ENCODE results near the gene PLCG1. TPM values are rescaled to one million over a fixed set of nuclear protein-coding genes. Genes with fewer than 3 reads are reported as not detected.

The PLCG1 gene
- total and polyA plus RNA-seq, 4 donors = 2.0 to 30.4 (median 16.1) TPM

GRCh38 chr20:41225091-41225490 lies 87.7 kb downstream of the PLCG1 start (continued):
- no peak for TF ChIP-seq REST (IDR thresholded peaks at IDR 0.05)
- no peak for TF ChIP-seq HNF4A (conservative IDR thresholded peaks at IDR 0.05)
- no peak for TF ChIP-seq YY1 (IDR thresholded peaks at IDR 0.05)
- TF ChIP-seq EGR1 (IDR thresholded peaks at IDR 0.05; ENCODE audit: low read depth in 2 of 2) = no peak
- TF ChIP-seq FOXA1 (IDR thresholded peaks at IDR 0.05) = no peak
- TF ChIP-seq TAF1 (conservative IDR thresholded peaks at IDR 0.05) = no peak

- H3K9ac ChIP-seq (ENCODE audit: low read depth in 1 of 2, low read length in 2 of 2) = no peak overlapping the region
- H3K27me3 ChIP-seq (ENCODE audit: control insufficient read depth in 4 of 4, insufficient read depth in 4 of 4, low read length in 3 of 4) = no peaks in the 10 kb centered on the region
- no peaks in the 10 kb centered on the region for H3K4me1 ChIP-seq (ENCODE audit: control insufficient read depth in 4 of 4, insufficient read depth in 4 of 4, low read length in 3 of 4)
- H3K4me3 ChIP-seq (ENCODE audit: low read depth in 1 of 3, low read length in 3 of 3) = no peak overlapping the region
- no peak for DNase-seq (ENCODE audit: low spot score)
- 90% methylated on average over 1 of the region's 1 CpG for WGBS
- TF ChIP-seq JUND (IDR thresholded peaks at IDR 0.05) (no peak), FOXA1 (IDR thresholded peaks at IDR 0.05) (no peak)
- H3K9me3 ChIP-seq (ENCODE audit: control insufficient read depth in 4 of 4, low read length in 3 of 4) = no peaks in the 10 kb centered on the region
- no peaks in the 10 kb centered on the region for H3K36me3 ChIP-seq (ENCODE audit: control insufficient read depth in 4 of 4, insufficient read depth in 3 of 4, low read depth in 1 of 4, low read length in 3 of 4)
- no peak overlapping the region for H3K27ac ChIP-seq (ENCODE audit: low read depth in 1 of 2, low read length in 2 of 2)
Measured at GRCh38 chr20:41226426-41226825, 89.1 kb downstream of the PLCG1 start.

Small RNA genes lying within 50 kb of the gene (small RNA-seq; reads per million reads assigned to genes)
- gene AL022394.1 (not detected), gene MIR6871 (not detected)

Other genes with a start within 250 kb of the PLCG1 start
- 10 to 100 TPM; 21.1 to 62.1 TPM for gene TOP1, start 108.7 kb upstream of the PLCG1 start, total RNA-seq
- gene TOP1, start 108.7 kb upstream of the PLCG1 start, polyA plus RNA-seq = 10 to 100 TPM; 13.7 to 17.8 TPM
- gene ZHX3, start 180.2 kb downstream of the PLCG1 start, total RNA-seq = 10 to 100 TPM in 1 of 2 donors, 1 to 10 TPM in 1; 3.2 to 30.0 TPM
- 1 to 10 TPM; 7.6 to 8.4 TPM for gene ZHX3, start 180.2 kb downstream of the PLCG1 start, polyA plus RNA-seq
- 10 to 100 TPM in 1 of 2 donors, 1 to 10 TPM in 1; 1.5 to 19.8 TPM for gene LPIN3, start 203.3 kb downstream of the PLCG1 start, total RNA-seq
- gene LPIN3, start 203.3 kb downstream of the PLCG1 start, polyA plus RNA-seq = 10 to 100 TPM in 1 of 2 donors, 1 to 10 TPM in 1; 7.0 to 32.4 TPM
- under 1 TPM in 1 of 2 donors, not detected in 1; 0.17 TPM for gene EMILIN3, start 229.3 kb downstream of the PLCG1 start, total RNA-seq
- under 1 TPM; 0.05 to 0.79 TPM for gene EMILIN3, start 229.3 kb downstream of the PLCG1 start, polyA plus RNA-seq

Measured in liver (tissue), 10 donors.